NT2/D1 (cell line): Measurements from ENCODE around the gene NFIA.

Experiments used
- SUZ12 ChIP-seq: IDR thresholded peaks from 2 replicates; pipeline ENCODE4 v1.6.1; 2011; ENCODE audit not compliant: insufficient read length, insufficient read depth; ENCODE audit errors: extremely low read depth
- YY1 ChIP-seq: IDR thresholded peaks from 2 replicates; pipeline ENCODE4 v1.6.1; 2011; ENCODE audit not compliant: insufficient read length, insufficient read depth

GRCh38 chr1:61284248-61284854 lies 202.0 kb downstream of the NFIA start:
- TF ChIP-seq SUZ12 (no peak), YY1 (no peak)
